ENCODE data around the gene MS4A4E.
"Not testable (repeated sequence)": the region's sequence is repeated elsewhere in the genome, so short reads cannot be mapped to it uniquely, and the experiment has no call there.

MS4A4E gene

DNA sequence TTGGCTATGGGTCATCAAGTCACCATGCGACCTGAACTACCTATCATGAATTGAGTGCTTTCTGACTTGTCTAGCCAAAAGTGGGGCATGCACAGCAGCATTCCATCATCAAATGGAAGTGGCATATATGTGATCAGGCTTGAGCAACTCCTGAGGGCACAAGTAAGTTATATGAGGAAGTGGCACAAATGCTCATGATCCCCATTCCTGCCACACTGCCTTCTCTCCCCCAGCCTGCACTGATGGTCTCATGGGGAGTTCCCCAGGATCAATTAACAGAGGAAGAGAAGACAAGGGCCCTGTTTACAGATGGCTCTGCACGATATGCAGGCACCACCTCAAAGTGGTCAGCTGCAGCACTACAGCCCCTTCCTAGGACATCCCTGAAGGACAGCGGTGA, 21.8 kb downstream of the MS4A4E start:
- DNase-seq: no peak

DNA sequence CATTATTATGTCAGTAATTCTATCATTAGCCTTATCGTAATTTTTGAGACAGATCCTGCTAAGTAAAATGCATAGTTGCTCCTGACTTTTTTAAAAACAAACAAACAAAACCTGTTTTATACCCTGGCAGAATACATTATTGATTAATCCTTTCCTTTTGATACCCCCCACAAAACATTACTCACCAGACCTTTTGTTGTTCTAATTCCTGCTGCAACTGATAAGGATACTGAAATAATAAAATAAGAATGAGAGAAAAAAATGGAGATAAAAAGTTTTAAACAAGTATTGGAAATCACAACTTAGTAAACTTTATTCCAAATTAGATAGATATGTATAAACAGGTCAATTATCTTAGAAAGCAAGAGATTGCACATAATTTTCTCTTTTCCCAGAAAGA, 28.6 kb downstream of the MS4A4E start:
- DNase-seq: no peak

DNA sequence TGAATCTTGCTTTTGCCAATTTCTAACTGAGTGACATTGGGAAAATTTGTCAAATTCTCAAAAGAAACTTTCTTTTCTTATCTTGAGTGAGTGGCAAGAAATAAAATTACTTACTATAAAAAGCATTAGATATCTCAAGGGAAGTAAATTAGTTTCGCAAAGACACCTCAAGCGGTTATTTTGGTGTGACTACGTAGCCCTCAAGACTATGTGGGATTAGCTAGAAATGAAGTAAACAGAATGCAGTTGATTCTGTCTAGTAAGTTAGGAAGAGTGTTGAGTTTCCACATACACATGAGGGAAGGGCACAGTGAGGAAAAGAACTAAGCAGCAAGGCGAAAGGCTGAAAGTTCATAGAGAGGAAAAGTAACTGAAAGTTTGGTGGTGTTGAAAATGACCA, 31.7 kb downstream of the MS4A4E start:
- DNase-seq: no peak

DNA sequence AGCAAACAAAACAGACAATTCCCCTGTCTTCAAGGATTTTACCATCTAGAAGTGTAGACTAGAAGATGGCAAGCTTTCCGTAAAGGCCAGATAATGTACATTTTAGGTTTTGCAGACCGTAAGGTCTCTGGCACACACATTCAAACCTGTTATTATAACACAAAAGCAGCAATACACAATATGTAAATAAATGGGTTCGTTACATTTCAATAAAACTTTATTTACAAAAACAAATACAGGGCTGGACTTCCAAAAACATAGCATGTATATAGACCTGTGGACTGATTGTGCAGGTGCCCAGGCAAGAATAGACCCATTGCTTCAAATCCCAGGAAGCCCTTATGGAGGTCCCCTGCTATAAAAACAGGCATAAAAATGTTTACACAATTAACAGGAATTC, 33.0 kb downstream of the MS4A4E start:
- no peak for DNase-seq

DNA sequence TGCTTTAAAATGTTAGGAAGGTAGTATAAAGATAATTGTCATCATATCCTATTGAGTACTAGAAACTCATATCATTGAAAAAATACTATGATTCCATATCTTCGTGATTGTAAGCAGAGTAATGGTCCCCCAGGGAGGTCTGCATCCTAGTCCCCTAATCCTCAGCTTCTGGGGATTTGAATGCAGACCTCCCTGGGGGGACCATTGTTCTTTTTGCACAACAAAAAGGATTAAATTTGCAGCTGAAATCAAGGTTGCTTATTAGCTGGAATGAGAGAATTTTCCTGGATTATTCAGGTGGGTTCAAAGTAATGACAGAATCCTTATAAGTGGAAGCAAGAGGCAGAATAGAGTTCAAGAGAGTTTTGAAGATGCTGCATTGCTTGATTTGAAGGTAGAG, 34.0 kb downstream of the MS4A4E start:
- DNase-seq: no peak

DNA sequence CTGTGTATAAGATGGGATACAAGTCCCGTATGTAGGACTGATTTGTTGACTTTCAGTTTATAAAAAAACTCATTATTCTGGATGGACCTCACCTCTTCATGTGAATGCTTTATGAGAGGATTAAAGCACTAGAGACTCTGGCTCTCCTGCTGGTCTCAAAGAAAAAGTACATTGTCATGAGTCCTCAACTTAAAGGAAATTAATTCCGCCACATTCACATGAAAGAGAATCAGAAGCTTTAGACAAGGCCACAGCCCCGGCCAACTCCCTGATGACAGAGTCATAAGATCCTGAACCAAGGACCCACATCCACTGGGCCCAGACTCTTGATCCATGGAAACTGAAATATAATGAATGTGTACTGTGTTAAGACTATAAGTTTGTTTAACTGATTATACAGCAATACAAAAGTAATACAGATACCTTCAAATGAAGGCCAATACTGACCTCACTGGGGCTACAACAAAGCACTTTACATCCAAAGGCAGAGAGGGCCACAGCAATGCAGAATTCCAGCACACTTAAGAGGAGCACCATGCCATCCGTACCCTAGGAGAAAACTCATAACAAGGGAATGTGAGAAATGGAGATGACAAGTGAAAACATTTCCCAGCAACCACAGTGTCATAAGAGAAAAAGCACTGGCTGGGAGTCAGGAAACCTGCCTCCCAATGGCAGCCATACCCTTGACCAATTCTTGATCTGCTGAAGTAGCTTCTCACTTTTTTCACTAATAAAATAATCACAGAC, 34.6 kb downstream of the MS4A4E start:
- no peak for DNase-seq

DNA sequence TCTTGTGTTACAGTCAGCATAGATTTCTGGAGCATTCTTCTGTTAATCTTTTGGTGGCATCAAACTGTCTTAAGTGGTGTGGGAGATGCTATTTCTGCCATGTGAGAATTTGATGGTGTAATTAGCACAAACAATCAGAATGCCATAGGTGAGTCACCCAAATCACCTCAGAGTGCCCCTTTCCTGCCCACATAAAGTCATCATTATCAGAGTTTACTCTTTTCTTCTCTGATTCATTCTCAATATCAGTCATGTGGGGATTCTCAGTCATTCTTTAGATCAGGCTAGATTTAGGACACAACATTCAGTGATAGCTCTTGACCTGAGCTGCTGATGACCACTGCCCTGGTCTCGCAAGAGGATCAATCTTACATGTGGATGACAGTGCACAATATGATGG, 36.3 kb downstream of the MS4A4E start:
- DNase-seq: no peak

DNA sequence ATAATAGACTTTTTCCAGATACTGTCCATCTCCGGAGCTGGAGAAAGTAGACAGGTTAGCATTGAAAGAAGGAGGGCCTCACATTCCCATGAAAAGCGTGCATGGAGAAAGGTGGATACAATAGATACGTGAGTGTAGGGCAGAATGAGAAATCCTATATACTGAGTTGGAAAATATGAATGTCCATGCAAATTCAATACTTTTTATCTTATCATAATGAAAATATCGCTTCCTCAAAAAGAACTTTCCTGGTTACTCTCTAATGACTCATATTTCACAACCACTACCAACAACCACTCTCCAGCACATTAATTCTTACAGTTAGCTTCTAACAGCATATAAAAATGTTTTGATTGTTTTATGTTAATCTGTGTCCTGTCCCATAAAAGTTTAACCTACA, 38.0 kb downstream of the MS4A4E start:
- DNase-seq: no peak

DNA sequence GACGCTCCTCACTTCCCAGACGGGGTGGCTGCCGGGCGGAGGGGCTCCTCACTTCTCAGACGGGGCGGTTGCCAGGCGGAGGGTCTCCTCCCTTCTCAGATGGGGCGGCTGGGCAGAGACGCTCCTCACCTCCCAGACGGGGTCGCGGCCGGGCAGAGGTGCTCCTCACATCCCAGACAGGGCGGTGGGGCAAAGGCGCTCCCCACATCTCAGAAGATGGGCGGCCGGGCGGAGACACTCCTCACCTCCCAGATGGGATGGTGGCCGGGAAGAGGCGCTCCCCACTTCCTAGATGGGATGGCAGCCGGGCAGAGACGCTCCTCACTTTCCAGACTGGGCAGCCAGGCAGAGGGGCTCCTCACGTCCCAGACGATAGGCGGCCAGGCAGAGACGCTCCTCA, 41.6 kb downstream of the MS4A4E start:
- DNase-seq: not testable (repeated sequence)

DNA sequence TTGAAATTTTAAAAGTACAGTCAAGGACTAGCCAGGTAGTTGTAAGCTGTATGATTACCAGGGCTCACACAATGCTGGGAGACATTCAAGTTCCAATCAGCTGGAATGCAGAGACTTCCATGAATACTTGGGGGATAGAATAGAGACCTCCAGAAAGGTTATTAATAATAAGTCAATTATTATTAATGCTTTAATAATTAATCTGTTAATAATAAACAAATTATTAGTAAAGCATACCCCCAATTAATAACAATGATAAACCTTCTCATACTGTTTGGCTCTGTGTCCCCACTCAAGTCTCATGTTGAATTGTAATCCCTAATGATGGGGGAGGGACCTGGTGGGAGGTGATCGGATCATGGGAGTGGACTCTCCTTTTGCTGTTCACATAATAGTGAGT, 45.5 kb downstream of the MS4A4E start:
- DNase-seq: no peak

DNA sequence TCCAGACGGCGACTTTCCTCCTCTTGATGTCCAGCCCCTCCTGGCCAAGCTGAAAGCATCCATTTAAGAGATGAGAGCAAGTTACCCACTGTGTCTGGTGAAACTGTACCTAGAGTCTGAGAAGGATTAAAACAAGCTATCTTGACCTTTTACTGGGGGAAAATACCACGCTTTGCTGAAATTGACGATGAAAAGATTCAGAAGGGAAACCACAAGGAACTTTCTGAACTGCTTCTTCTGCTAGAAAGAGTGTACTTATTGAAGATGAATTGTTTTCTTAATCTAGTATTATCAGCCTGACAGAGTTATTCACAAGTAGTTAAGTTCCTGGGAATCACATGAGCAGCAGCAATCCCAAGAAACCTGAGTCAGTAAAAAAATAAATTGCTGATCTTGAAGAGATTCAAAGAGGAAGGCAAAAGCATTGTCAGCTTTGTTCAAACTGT, 47.0 kb downstream of the MS4A4E start:
- no peak for DNase-seq

DNA sequence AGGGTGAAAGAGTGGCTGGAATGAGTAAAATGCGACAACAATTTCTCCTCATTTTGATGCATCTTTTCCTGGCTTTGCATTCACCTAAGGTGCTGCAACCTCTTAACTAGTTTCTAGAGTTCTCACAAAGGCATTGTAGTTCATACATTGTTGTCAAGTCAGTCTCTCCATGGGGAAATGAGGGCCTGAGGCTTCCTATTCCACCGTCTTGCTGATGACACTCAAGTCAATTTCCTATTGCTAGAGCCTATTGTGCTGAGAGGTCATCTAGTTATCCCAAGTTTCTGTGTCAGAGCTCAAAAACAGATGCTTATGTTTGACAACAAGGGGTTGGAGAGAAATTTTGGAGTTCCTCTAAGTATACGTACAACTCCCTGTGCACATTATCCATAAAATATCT, 48.4 kb downstream of the MS4A4E start:
- DNase-seq: no peak

DNA sequence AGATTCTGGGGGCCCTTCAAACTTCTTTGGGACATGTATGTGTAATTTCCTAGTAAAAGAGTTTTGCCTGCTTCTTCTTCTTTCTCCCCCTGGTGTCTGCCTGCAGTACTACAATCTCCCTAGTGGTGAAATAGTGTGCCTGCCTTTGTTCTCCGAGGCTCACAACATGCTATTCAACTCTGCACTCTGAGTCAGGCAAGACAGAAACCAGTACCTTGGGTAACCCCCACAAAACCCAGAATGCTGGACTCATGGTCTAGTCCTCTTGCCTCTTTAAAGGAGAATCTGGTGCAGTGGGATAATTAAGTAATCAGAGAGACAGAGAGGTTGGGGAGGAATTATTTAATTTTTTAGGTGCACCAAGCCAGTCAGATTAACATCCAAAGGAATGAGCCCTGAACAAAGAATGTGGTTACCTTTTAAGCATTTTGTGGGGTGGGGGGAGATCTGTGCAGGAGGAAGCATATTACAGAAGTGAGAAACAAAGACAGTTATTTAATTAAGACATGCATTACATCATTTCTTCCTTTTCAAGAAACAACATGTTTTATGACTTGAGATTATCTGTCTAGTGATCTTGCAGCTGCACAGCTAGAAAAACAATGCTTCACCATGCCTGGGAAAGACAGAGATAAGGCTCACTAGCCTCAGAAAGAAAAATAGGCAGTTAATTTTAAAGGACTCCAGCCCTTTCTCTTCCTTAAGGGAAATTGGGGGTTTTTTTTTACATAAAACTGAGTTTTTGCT, 49.1 kb downstream of the MS4A4E start:
- DNase-seq: peak in 1 of 2 experiments; percentile 29

DNA sequence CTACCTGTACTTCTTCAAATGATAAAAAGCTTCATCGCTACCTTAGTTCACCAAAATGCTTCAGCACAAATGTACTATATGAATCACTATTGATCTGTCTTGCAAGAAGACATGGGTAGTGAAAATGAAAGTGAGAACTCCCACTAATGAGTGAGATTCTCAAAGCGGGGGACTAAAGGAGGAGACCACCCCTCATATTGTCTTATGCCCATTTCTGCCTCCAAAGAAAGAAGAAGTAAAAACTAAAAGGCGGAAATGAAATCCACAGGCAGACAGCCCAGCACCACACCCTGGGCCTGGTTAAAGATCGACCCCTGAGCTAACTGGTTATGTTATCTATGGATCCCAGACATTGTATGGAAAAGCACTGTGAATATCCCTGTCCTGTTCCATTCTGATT, 50.4 kb downstream of the MS4A4E start:
- DNase-seq: not testable (repeated sequence)

DNA sequence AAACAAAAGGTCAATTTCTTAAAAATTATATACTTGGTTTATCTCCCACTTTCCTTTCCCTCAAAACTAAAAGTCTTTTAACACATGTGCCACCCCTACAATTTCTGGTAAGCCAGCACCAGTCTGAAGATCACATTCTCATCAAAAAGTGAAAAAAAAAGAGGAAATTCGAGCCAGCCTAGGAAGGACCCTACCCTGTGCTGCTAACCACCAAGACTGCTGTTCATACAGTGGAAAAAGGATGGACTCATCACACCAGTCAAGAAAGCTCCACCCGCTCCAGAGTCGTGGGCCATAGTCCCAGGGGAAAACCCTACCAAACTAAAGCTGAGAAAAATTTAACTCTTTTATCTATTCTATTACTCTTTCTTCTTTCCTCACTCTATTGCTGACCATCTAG, 54.5 kb downstream of the MS4A4E start:
- not testable (repeated sequence) for DNase-seq

DNA sequence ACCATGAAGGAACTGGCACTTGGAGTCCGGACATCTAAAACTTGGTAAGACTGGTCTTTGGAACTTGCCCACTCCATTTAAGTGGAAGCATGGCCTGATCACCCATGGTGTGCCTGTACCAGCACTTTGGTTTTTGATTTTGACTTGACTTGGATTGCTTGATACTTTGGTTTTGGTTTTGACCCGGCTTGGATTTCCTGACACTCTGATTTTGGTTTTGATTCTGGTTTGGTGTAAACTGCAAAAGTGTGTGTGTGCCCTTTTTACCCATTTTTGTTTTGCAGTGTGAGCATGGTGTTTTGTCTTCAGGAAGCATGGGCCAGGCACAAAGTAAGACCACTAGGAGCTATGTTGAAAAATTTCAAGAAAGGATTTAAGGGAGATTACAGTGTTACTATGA, 56.8 kb downstream of the MS4A4E start:
- DNase-seq: not testable (repeated sequence)

DNA sequence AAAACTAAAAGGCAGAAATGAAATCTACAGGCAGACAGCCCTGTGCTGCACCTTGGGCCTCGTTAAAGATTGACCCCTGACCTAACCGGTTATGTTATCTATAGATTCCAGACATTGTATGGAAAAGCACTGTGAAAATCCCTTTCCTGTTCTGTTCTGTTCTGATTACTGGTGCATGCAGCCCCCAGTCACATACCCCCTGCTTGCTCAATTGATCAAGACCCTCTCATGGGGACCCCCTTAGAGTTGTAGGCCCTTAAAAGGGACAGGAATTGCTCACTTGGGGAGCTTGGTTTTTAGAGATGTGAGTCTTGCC, 57.5 kb downstream of the MS4A4E start:
- not testable (repeated sequence) for DNase-seq

DNA sequence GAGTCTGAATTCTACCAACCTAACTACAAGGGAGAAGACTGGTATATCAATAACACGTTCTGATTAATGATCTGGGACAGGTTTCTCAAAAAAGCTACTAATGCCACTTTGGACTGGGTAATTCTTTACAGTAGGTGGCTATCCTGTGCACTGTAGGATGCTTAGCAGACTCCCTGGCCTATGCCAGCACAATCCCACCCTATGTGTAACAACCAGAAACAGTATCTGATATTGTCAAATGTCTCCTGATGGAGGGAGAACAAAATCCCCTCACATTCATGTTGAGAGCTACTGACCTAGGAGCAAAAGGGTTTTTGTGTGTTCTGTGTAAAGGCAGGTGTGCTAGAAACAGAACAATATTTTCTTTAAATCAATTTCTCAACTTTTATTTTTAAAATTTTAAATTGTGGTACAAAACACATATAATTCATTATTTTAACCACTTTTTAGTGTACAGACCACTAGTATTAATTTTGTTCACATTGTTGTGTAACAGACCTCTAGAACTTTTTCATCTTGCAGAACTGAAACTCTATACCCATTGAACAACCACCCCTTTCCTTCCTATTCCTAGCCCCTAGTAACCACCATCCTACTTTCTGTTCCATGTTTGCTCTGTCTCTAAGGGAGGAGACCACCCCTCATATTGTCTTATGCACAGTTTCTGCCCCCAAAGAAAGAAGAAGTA, 58.0 kb downstream of the MS4A4E start:
- no peak for DNase-seq

DNA sequence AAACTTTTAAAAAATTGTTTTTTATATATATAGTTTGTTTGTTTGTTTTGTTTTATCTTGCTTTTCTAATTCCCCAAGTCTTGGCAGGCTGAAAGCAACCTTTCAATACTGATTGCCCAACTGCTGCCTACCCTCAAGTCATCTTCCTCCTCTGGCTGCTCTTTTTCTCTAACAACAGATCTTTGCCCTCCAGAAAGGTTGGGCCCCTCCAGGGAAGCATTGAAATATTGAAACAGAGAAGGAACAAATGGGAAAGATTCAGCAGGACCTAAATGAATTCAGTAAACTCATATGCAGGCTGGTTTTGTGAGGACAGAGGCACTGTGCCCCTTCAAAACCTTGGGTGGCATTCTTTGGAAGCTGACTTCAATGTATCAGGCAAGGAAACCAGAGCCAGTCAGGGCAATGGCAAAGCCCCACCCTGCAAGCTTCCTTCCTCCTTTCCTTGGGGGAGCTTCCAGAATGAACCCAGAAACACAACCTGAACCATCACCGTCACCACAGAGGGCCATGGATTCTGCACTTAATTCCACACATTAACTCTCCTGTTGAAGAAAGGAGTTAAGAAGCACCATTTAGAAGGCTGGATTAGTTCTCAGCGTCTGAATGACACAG, 59.2 kb downstream of the MS4A4E start:
- DNase-seq: no peak

DNA sequence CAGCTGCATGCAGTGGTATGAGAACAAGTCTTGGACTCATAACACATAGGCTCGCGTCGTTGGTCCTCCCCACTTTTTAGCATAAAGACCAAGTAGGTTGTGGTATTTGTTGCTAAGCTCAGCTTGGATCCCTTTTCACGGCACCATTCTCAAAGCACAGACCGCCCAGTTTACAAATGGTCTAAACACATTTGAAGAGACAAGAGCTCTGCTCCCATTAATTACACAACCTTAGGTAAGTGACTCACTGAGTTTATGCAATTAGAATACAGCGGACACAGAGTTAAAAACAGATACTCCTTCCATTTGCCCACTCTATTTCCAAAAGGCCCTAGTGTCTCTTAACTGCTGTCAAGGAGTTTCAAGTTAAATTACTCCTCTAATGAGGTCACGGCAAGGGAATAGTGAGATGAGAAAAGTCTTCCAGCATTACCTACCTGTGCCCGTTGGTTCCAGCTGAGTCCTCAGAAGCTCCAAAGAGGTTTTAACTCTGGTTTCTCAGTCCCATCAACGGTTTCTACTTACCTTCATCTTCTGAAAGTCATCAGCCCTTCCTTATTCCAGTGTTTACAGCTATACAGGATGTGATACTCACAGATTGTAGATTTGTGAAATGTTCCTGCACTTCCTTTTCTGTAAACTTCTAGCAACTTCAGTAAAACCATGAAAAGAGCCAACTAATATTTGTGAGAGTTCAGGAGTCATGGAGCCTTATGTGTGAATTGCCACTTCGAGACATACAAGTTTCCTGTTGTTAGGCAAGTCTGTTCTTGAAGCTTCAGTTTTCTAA, 60.2 kb downstream of the MS4A4E start, which contains the start of gene MS4A6A:
TSS of gene MS4A6A (minus strand) at position 543 of the 790 bp plus-strand sequence. CDS start 1,356 bp downstream, outside the sequence.
- no peak for DNase-seq

DNA sequence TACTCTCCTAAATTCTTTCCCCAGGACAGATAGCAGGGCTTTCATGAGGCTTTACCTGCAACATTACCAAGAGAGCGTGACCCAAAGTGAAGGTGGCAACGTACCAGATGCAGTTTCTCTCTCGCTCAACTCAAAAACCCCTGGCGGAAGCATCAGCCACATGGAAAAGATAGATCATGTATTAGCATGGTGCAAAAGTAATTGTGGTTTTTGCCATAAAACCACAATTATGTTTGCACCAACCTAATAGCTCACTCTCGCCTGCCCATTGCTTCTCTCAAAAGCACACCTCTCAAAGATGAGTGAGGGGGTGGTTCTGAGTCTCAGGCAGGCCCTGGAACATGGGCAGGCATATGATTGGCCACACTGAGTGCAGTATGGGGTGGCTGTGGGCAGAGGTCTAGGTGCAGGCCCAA, 67.1 kb downstream of the MS4A4E start:
- no peak for DNase-seq

DNA sequence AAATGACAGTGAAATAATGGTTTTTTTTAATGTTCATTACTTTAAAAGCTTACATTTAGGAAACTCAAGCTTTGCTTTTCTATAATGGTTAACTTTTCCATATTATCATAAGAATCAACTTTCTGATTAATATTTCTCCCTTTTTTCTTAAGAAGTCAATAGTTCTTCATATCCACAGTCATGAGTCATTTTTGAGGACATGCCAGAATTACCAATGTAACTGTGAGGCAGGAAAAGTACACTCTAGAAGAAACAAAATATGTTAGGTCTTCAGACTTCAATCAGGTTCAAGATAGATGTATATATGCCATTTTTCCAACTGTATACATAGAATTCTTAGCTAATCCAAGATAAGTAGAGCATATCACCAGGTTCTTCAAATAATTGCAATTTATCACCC, 70.9 kb downstream of the MS4A4E start:
- no peak for DNase-seq

DNA sequence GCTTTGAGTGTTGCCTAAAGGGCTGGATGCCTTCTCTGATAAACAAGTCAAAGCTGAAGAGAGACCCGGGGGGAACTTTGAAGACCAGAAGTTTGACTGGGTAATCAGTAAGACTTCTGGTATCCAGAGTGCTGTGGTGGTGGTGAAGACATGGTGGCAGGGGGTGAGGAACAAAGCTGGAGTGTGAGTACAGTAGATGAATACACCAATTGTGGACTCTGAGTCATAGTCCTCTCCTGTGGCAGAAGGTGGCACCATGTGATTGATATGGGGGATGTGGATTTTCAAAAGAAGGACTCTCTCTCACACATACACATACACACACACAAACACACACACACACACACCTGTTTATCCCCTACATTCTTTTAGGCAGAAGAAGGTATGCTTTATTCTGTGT, 72.4 kb downstream of the MS4A4E start:
- no peak for DNase-seq
